NCI-H446 (cell line): Measurements from ENCODE around the gene ABCC11.

Source experiments
- DNase-seq, 2 experiments: peaks; one replicate each; lab custom pipeline; 2025; lab: John Stamatoyannopoulos, UW

Gene ABCC11

DNA sequence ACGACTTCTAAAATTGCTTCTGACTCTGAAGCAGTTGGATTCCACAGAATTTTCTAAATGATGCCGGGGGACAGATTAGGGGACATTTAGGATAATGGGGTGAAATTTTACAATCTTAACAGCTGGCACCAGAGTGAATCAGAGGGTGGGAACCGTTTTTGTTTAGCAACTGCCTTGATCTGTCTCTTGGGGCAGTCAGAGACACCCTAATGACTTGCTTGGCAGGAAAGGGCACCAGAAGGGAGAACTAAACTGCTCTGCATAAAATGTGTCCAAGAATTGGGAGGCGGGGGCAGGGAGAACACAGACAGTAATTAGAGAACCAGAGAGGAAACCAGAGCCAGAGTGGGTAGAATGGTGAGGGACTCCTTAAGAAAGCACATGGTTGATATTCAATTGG lies 85.4 kb downstream of the ABCC11 start:
- peak in 1 of 2 experiments; percentile 30 for DNase-seq

DNA sequence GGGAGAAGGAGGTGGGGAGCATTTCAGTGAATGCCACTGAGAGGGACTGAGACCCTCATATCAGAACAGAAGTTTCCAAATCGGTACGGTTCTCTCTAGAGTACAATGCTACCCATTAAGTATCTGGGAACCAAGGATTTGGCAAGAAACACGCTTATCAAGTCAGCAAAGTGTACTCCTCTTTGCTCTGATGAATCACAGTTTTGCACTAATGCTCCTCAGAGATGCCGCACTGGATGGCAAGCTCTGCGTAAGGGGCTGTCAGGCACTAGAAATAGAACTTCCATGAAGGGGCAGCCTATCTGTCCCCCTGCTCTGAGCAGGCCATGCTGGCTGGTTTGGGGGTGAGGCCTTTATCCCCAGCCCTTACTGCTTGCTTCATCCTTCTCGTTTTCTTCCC lies 86.8 kb downstream of the ABCC11 start:
- DNase-seq: no peak

DNA sequence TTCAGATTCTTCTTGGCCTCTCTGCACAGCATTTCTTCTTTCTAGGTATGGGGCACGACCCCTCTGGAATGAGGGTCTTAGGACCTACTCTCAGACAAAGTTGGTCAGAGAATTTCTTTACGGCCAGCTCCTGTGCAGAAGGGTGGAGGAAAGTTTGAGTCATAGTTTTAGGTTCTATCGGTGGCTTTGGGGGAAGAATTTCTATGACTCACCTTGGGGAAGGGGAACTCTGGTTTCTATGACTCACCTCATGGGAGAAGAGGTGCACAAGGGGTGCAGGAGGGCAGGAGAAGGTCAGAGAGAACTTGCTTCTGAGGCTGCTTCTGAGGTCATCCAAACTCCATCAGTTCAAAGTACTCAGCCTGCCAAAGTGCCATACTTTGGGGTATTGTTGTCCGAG lies 89.0 kb downstream of the ABCC11 start:
- no peak for DNase-seq

DNA sequence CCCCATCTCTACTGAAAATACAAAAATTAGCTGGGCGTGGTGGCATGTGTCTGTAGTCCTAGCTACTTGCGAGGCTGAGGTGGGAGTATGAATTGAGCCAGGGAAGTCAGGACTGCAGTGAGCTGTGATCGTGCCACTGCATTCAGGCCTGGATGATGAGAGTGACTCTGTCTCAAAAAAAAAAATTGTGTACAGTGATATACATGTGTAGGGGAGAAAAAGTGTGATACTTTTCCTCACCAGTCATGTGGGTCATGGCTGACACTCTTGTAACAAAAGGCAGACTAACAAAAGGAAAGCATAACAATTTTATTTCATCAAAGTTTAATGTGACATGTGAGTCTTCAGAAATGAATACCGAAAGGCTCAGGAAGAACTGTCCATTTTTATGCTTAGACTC lies 89.5 kb downstream of the ABCC11 start:
- no peak for DNase-seq

DNA sequence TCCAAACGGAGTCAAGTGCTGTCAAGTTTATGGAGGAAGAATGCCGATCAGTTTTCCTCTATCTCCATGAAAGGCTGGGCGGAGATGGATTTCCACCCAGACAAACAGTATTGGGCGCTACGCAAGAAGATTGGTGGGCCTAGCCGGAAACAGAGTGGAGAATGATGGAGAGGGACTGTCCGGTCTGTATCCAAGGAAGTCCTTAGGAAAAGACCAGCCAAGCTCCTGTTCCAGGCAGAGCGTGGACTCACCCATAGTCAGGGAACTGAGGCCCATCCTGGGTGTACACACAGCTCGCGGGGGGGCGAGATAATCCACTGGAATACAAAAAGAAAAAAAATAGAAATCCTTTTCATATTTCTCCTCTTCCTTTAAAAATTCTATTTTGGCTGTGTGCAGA lies 90.0 kb downstream of the ABCC11 start:
- no peak for DNase-seq

DNA sequence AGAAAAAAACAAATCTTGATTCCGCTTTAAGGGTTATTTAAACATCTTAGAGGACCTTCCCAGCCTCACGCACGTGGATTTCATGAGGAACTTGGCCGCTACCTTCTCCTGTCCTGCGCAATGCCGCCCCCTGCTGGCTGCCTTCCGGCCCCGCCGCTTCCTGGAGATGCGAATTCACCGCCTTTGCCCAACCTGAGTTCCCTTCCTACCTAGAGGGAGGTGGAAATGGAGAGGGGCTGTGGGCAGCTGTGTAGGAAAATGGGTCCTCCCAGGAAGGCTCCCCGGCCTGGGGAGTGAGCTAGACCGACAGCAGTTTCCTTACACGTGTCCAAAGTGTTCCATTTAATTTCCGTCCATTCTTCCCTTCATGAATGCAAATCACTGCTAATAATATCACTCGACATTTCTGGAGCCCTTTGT lies 90.5 kb downstream of the ABCC11 start:
- peak in 1 of 2 experiments; percentile 69 for DNase-seq

DNA sequence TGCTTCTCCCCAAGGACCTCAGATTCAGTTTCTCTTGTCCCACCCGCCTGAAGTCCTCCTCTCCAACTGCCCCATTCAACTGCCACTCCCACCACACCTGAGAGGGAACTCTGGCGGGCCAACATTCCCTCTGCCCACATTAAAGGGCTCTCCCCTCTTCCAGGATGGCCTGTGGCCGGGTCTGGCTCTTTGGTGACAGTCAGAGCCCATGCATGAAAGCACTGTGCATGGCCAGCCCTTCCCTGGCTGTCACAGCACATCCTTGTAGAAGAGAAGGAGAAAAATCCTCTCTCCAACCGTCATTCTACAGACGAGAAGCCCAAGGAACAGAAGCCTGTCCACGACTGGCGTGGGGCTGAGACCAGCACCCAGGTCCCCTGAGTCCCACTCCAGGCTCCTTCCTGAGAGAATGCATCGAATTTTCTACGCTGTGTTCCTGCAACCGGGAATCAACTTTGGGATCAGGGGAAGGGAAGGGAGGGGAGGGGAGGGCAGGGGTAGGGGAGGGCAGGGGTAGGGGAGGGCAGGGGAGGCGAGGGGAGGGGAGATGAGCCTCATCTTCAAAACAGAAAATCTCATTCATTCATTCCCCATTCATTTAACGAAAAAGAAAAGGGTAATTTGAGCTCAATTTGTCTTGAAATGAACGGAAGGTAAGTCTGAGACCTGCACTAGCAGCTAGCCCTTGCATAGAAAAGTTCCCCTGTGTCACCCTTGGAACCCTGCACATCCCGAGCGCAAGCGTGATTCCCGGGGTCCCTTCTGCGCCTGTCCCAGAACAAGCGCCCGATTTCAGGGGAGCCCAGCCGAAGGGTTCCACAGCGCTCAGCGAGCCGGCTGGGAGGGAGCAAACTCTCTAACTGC lies 91.2 kb downstream of the ABCC11 start, which contains the start of gene ABCC12:
Gene ABCC12, minus strand, starts transcription at position 68 of the 864 bp plus-strand sequence. CDS start 9,569 bp downstream, outside the sequence.
- no peak for DNase-seq

DNA sequence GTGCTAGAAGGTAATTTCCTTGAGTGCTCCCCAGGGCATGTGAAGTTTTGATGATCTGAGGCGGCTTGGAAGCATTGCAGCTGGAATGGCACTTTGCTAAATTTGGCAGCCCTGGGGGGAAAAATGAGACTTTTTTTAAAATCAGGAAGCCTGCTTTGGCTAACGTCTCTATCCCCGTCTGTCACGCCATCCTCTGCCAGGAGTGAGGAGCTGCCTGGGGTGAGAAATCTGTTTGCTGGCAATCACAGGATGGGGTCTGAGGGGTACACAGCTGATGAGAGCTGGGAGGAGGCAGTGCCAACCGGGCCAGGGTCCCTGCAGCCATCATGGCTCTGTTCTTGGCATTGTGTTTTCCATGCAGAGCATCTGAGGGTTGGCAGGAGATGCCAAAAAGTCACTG lies 93.6 kb downstream of the ABCC11 start:
- peak in 1 of 2 experiments; percentile 83 for DNase-seq

DNA sequence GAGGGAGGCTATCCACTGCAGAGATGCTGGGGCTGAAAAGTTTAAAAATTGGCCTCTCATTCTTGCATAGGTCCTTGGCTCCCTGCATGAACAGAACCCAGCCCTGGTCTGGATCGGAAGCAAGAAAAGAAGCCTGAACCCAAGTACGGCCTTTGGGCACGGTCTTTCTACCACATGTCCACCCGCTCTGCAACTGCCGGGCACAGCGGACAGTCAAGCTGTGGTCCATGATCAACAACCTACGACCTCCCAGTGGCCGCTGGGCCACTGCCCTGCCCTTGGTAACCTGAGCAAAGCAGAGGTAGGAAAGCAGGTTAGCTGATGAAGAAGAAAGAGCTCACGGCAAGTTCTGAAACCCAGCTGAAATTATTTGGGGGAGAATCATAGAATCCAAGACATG lies 95.1 kb downstream of the ABCC11 start:
- no peak for DNase-seq

DNA sequence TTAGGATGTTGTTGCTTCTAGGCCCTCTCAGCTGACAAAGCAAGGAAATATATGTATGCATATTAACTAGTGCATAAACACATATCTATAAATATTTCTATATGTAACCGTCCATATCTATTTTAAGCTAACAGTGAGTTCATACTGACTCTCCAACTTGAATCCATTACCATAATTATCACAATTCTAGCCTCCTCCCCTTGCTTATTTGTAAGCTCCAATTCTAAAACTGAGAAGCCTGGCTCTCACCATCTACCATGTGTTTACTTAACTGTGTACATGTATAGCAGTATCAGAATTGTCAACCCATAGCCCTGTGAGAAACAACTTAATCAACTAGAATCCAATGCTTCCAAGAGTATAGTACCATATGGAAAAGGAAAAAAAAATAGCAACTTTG lies 96.6 kb downstream of the ABCC11 start:
- DNase-seq: no peak

DNA sequence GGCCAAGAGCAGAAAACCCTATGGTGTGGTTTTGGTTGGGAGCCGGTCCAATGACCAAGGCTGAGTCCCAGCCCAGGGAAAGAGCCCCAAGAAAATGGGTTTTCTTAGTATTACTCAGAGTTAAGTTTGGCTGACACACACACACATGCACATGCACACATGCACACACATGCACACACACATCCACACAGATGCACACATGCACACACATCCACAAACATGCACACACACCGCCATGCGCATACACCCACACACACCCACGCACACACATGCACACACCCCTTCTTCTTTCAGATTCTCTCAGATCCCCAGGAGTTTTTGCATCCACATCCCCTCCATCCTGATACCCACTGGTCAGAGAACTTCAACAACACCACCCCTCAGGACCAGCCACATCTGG lies 100.6 kb downstream of the ABCC11 start:
- DNase-seq: no peak

DNA sequence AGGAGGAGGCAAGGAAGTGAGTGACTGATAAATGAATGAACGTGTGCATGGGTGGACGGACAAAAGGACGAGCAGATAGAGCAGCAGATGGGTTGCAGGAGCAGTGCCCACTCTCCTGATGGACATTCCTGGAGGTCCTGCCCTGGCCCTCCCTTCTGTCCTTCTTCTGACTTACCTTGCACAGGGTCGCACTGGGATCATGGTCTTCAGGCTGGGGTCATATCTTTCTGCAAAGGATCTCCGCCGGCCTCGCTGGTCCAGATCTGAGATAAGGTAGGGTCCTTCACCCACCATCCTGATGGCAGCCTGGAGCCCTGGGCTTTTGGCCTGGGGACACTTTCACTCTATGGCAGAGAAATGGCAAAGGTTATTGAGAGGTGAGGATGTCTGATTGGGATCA lies 101.2 kb downstream of the ABCC11 start:
- DNase-seq: no peak

DNA sequence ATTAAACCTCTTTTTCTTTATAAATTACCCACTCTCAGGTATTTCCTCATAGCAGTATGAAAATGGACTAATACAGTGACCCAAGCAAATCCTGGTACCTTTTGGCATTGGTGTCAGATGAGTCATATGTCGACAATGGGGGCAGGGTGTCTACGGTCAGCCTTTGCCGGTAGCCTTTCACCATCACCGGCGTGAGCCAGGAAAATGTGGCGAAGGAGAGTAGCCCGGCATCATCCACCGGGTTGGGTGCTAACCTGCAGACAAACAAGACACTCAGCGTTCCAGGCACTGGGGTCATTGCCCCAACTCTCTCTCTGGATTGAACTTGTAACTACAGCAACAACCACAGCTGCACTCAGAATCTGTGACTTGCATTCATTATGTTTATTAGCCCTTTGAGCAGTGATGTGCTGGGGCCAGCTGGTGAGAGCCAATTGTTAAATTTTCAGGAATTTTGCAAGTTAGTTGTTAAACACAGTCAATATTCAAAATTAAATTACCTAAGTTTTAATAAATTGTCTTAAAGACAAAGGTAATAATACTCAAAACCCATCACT lies 103.4 kb downstream of the ABCC11 start:
- no peak for DNase-seq

DNA sequence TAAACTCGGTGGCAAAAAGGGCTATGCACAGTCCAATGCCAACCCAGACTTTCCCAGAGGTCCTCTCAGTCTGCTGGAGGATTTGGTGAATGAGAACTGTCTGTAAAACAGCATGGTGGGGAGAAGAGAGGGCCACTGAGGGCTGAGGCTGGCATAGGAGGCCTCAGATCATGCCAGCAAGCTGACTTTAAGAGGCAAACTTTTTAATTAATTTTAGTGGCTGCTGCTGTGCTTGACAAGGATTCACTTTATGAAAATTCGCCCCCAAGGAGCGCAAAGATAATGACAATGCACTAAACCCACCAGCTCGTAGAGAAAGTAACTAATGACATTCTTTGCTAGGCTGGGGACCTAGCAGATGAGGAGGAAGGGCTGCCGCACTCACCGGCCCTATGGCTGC lies 106.5 kb downstream of the ABCC11 start:
- DNase-seq: no peak

DNA sequence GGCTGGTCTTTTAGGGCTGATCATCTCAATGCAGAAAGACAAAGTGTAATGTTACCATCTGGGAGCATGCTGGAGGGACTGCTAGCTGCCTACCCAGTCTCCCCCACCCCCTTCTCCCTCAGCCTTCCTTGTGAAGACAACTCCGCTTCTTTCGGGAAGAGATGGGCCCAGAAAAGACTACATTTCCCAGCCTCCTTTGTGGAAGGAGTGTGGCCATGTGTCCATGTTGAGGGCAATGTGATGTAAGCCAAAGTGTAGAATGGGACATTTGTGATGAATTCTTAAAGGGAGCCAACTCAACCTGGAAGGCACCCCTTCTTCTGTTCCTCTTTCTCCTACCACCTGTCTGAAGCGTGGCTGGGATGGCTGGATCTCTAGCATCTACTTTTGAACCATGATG lies 107.8 kb downstream of the ABCC11 start:
- no peak for DNase-seq

DNA sequence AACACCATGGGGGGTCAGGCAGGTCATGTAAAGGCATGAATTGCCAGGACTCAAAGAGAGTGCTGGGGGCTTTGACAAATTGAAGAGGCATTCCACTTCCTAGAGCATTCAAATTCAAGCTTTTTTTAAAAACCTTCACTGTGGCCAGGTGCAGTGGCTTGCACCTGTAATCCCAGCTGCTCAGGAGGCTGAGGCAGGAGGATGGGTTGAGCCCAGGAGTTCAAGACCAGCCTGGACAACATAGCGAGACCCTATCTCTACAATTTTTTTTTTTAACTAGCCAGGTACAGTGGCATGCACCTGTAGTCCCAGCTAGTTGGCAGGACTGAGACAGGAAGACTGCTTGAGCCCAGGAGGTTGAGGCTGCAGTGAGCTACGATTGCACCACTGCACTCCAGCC lies 108.8 kb downstream of the ABCC11 start:
- no peak for DNase-seq

DNA sequence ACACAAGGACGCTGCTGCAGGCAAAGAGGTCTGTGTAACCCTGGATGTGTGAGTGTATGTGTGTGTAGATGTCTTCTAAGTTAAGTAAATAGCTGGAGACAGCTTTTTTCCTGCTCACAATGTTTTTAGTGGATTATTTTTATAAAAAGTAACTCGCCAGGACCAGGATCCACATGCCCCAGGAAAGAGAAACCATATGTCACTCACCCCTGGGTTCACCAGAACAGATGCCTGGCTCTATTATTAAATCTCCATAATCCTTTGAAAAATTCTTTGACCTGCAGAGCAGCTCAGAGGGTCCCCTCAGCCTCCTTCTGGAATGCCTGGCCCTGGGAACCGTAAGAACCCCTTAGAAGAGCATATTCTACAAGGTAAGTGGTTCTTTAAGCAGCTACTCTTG lies 109.5 kb downstream of the ABCC11 start:
- no peak for DNase-seq

DNA sequence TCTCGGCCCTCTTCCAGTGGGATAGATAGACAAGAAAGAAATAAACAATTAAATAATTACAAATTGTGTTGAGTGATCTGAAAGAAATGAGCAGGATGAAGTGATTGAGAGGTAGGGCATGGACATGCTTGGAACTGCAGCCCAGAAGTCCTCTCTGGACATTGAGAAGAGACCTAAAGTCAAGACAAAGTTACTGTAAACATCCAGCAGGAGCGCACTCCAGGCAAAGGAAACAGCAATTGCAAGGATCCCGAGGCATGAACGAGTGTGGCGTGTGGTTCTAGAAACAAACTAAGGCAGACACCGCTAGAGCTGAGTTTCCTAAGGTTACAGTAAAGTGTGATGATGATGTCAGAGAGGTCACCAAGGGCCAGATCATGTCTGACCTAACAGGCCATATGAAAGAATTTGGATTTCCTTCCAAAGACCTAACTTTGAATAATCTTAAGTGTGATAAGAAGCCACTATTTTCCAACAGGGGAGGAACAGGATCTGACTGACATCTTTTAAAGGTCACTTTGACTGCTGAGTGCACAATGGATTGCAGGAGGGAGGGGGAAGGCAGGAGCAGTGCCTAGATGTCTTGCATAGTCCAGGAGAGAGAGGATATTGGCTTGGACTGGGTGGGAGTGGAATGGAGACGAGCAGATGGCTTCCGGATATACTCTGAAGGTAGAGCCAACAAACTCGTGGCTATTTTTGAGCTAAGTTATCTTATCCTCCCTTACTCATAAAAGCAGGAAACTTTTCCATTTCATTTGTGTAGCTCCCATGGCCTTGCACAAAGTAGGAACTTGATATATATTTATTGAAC lies 110.6 kb downstream of the ABCC11 start:
- DNase-seq: peak in 1 of 2 experiments; percentile 8

DNA sequence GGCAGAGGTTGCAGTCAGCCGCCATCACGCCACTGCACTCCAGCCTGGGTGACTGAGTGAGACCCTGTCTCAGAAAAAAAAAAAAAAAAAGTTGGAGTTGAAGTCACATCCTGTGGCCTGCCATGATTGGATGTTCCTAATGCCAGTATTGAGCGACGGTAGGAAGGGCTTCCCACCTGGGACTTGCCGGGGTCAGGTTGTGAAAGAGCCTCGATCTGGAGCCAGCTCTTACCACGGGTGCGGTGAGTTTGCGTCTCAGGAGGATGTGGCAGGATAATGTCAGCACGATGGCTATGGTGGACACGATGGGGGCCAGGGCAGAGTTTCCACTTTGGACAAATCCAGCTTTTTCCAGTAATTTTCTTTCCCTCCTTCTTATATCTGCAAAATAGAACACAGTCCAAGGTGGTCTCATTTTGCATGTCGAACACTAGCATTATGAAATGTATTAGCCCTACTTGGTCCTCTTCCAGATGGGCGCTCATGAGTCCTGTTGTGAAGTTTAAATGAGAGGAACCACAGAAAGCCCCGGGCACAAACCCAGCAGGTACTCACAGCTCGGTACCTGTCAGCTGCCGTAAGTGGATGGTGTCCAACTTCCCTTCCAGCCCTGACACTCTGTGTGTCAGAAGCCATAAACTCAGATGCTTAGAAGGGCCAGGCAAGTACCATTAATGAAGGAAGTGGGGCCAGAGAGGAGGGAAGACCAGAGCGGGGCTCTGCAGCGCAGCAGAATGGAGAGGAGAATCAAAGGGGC lies 113.7 kb downstream of the ABCC11 start:
- DNase-seq: no peak

DNA sequence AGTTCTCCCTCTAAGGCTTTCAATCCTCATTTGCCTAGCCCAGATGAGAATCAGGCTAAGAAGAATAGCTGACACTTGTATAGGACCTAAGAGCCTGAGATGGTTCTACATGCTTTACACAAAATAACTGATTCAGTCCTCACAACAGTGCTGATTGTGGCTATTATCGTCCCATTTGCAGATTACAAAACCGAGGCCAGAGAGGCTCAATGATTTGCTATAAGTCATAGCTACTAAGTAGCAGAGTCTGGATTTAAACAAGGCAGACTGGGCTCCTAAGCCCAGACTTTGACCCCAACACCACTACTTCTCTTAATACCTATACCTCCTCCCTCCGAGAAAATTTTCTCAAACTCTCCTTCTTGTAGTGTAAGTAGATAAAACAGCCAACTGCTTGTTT lies 114.6 kb downstream of the ABCC11 start:
- DNase-seq: no peak

DNA sequence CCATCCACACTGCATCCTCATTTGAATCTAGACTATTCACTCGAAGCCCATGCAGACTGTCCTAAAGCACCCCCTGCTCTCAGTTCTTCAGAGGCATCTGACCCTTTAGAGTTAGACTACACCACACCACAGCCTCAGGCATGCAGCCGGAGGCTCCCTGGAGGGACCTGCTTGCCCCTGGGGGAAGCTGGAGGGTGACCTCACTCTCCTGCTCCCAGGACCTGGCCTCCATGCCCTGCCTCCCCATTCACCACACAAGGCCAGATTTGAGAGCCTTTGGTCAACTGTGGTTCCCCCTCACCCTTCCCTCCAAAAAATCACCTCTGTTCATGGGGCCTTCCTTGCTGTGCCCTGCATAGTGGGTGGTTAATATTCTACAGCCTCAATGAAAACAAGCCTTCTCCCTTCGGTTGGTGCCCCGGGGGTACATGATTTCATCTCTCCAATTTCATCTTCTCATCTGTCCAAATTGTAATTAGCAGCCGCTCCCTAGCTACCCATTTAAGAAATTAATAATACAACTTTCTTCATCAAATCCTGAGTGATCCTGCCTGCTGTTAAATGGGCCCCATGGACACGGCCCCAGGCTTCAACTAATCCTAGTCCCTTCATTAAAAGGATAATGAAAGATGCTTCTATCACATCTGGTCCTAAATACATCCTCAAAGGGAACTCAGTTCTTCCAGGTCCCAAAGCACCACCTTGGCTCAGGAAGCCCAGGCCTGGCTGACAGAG lies 116.0 kb downstream of the ABCC11 start:
- no peak for DNase-seq
